T-helper 17 cell (primary cell): ENCODE data around the gene TNXB. TPM values are rescaled to one million over a fixed set of nuclear protein-coding genes. Genes with fewer than 3 reads are reported as not detected.
A peak's percentile ranks its signal among the peaks of the same experiment; 100 is the strongest.

Experiments used
- ATAC-seq: fragments of 150-1000 bp; cut with Tn5 transposase; 2 replicates; pipeline ENCODE4 v1.10.0; 2021; ENCODE audit warnings: mild to moderate bottlenecking, moderate library complexity
- DNase-seq, 3 donors: peaks; one replicate each; pipeline versions ENCODE4 v3.0.0 to v3.0.0-alpha.2; 2020 to 2021
- H3K9me3 ChIP-seq: one replicate; pipeline ENCODE4 v1.7.0; 2013; ENCODE audit warnings: low read length, mild to moderate bottlenecking; ENCODE audit not compliant: control insufficient read depth, poor library complexity, severe bottlenecking
- H3K27ac Mint-ChIP-seq: one replicate; pipeline ENCODE4 v1.8.0; 2022; ENCODE audit warnings: mild to moderate bottlenecking, moderate library complexity, mixed read lengths
- H3K27me3 Mint-ChIP-seq: one replicate; pipeline ENCODE4 v1.8.0; 2022; ENCODE audit warnings: mixed read lengths
- H3K36me3 Mint-ChIP-seq: one replicate; pipeline ENCODE4 v1.8.0; 2022; ENCODE audit warnings: low read depth, mixed read lengths
- H3K4me1 Mint-ChIP-seq: one replicate; pipeline ENCODE4 v1.8.0; 2022; ENCODE audit warnings: mild to moderate bottlenecking, mixed read lengths
- H3K4me3 Mint-ChIP-seq: one replicate; pipeline ENCODE4 v1.8.0; 2022; ENCODE audit warnings: mild to moderate bottlenecking, moderate library complexity, mixed read lengths
- total RNA-seq, 4 donors: library from RNA in 2 of 4; stranded (reverse) in 2 of 4; gene quantifications; one replicate each; pipeline ENCODE4 v1.2.3 and lab custom pipeline; 2022 to 2026

TNXB gene
- total RNA-seq, 2 donors from 2014 or later: 7.3 to 11.4 TPM

DNA sequence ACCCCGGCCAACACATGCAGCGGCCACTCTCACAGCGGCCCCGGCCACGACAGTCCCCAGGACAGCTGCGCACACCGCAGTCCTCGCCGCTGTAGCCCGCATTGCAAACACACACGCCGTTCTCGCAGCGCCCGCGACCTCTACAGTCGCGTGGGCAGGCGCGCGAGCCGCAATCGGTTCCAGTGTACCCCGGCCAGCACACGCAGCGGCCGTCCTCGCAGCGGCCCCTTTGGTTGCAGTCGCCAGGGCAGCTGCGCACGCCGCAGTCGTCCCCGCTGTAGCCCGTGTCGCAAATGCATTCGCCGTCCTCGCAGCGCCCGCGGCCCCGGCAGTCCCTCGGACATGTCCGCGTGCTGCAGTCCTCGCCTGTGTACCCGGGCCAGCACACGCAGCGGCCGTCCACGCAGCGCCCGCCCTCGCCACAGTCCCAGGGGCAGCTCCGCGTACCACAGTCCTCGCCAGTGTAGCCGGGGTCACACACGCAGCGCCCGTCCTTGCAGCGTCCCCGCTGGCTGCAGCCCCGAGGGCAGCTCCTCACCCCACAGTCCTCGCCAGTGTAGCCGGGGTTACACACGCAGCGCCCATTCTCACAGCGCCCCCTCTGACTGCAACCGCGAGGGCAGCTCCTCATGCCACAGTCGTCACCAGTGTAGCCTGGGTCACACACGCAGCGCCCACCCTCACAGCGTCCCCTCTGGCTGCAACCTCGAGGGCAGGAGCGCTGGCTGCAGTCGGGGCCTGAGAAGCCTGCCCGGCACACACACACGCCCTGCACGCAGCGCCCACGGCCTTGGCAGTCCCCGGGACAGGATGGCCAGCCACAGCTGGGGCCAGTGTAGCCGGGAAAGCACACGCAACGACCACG, 12.5 kb downstream of the TNXB start:
- Mint-ChIP-seq H3K4me3 (peak overlapping the region; percentile 43), H3K27ac (no peak overlapping the region), H3K27me3 (peaks cover 51% of the 10 kb centered on the region), H3K36me3 (peaks cover 8% of the 10 kb centered on the region), H3K4me1 (peaks cover 3% of the 10 kb centered on the region)
- no peaks in the 10 kb centered on the region for H3K9me3 ChIP-seq
- DNase-seq (no peak), ATAC-seq (no peak)

DNA sequence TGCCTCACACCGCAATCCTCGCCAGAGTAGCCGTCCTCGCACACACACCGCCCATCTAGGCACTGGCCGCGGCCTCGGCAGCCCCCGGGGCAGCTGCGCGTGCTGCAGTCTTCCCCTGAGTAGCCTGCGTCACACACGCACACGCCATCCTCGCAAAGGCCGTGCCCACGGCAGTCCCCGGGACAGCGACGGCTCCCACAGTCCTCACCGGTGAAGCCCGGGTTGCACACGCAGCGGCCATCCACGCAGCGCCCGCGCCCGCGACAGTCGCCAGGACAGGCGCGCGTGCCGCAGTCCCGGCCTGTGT, 13.1 kb downstream of the TNXB start:
- Mint-ChIP-seq H3K27me3 (peaks cover 52% of the 10 kb centered on the region), H3K4me3 (peak overlapping the region; percentile 50), H3K36me3 (peaks cover 8% of the 10 kb centered on the region), H3K27ac (no peak overlapping the region), H3K4me1 (peaks cover 3% of the 10 kb centered on the region)
- ATAC-seq (no peak), DNase-seq (no peak)
- H3K9me3 ChIP-seq: no peaks in the 10 kb centered on the region

- Mint-ChIP-seq H3K27me3 (peaks cover 57% of the 10 kb centered on the region), H3K4me3 (peak overlapping the region; percentile 50), H3K4me1 (peaks cover 3% of the 10 kb centered on the region), H3K27ac (no peak overlapping the region), H3K36me3 (peaks cover 8% of the 10 kb centered on the region)
- ATAC-seq (no peak), DNase-seq (no peak)
- H3K9me3 ChIP-seq: no peaks in the 10 kb centered on the region
Observed at GRCh38 chr6:32095338-32096086, 13.6 kb downstream of the TNXB start.

GRCh38 chr6:32092760-32093497, 16.2 kb downstream of the TNXB start:
- no peak overlapping the region for H3K4me3 Mint-ChIP-seq
- H3K9me3 ChIP-seq: no peaks in the 10 kb centered on the region
- peaks cover 47% of the 10 kb centered on the region for H3K27me3 Mint-ChIP-seq
- H3K27ac Mint-ChIP-seq: no peak overlapping the region
- DNase-seq (no peak), ATAC-seq (no peak)
- no peaks in the 10 kb centered on the region for H3K4me1 Mint-ChIP-seq
- no peaks in the 10 kb centered on the region for H3K36me3 Mint-ChIP-seq

- H3K36me3 Mint-ChIP-seq: peaks cover 3% of the 10 kb centered on the region
- ATAC-seq (no peak), DNase-seq (no peak)
- peak overlapping the region; percentile 28 for H3K4me3 Mint-ChIP-seq
- H3K27ac Mint-ChIP-seq: no peak overlapping the region
- peaks cover 5% of the 10 kb centered on the region for H3K4me1 Mint-ChIP-seq
- peaks cover 47% of the 10 kb centered on the region for H3K27me3 Mint-ChIP-seq
- no peaks in the 10 kb centered on the region for H3K9me3 ChIP-seq
Observed at GRCh38 chr6:32089082-32089828, 19.9 kb downstream of the TNXB start.

DNA sequence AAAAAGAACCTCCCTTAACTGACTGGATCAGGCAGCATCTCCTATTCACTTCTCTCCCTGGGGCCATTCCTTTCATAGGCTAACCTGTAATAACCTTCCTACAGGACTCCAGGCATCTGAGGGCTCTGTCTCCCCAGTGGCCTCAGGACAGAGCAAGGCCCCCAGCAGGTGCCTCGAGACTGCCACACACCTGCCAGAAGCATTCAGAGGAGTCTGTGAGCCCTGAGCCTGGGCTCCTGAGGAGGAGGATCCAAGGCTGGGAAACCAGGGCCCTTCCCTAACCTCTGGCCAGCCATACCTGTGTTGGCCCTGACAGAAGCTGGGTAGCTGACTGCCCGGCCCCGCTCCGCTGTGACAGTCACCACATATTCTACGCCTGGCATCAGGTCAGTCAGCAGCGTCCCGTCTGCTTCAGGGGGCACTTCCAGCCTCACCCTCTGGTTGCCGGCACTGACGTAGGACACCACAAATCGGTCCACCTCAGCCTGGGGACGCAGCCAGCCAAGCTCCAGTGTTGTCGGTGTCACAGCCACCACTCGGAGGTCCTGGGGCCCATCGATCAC, 20.6 kb downstream of the TNXB start:
- H3K27me3 Mint-ChIP-seq: peaks cover 54% of the 10 kb centered on the region

DNA sequence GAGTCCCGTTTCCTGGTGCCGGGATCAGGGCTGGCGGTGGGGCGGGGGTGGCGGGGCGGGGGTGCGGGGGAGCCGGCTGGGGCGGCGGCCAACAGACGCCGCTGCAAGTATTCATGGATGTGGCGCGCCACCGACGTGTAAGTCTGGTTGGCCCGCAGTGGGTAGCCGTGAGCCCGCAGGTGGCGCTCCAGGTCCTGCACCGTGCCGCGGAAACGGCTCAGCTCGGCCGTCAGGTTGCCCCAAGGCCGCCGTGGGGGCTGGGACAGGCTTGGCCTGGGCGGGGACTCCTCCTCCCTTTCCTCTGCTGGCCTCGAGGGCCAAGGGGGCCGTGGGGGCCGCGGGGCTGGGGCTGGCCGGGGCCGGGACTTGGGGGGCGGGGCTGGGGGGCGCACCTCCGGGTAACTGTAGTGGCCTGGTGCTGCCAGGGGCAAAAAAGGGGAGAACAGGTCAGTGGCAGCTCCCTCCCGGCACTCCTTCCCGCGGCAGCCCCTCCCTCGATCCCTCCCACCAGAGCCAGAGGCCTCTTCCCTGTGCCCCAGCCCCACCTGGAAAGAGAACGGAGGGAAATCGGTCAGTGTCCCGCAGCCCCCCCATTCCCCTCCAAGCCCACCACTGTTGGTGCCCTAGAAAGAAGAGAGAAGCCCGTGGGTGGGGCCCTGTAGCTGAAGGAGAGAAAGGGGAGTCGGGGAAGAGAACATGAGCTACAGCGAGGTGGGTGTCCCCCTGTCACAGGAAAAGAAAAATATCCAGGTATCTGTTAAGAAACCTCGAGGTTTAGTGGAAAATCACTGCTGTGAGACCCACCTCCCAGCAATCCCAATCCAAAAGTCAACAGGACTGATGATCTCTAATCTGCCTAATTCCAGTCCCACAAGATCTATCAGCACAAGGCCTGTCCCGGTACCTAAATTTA, 21.3 kb downstream of the TNXB start:
- peak; percentile 37 to 55 (median 43) for DNase-seq
- Mint-ChIP-seq H3K4me3 (no peak overlapping the region), H3K4me1 (peaks cover 5% of the 10 kb centered on the region), H3K27me3 (peaks cover 62% of the 10 kb centered on the region), H3K36me3 (peaks cover 5% of the 10 kb centered on the region), H3K27ac (no peak overlapping the region)
- H3K9me3 ChIP-seq: no peaks in the 10 kb centered on the region
- peak; percentile 93 for ATAC-seq

More for the DNA sequence above, 20.6 kb downstream of the TNXB start:
- no peak overlapping the region for H3K4me3 Mint-ChIP-seq
- H3K9me3 ChIP-seq: no peaks in the 10 kb centered on the region
- ATAC-seq: no peak
- H3K36me3 Mint-ChIP-seq: peaks cover 3% of the 10 kb centered on the region
- peaks cover 5% of the 10 kb centered on the region for H3K4me1 Mint-ChIP-seq
- no peak overlapping the region for H3K27ac Mint-ChIP-seq
- DNase-seq: no peak

DNA sequence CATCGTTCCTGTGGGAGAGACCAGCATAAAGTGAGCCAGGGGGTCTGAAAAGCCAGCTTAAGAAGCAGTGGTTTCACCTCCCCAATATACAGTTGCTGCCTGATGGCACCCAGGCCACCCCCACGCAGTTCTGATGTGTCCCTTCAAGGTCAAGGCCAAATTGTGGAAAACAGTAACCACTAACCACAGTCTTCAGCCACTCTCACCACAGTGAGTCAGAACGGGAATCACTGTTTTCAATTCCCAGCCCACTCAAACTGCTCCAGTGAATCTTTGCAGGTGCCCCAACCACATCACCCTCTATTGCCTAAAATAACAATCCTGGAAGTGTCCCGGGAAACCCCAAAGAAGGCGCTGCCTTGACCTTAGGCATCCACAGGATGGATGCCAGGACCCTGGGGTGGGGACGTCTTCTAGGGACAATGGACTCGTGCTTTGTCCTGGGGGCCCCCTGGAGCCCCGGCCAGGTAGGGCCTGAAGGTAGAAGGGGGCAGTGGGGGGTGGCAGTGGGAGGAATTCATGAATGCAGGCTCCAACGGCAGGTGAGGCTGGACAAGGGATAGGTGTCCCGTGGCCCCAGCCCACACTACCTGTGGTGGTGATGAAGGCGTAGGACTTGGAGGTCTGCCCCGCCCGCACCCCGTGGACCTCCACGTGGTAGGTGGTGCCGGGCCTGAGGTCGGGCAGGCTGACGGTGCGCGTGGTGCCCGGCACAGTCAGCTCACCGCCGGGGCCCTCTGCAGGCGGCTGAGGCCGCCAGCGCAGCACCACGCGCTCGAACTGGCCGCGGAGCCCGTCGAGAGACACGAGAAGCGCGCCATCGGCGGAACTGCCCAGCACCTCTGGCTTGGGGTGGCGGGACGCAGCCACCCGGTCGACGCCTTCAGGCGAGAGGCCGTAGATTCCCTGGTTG, 22.2 kb downstream of the TNXB start:
- no peaks in the 10 kb centered on the region for H3K9me3 ChIP-seq
- H3K27me3 Mint-ChIP-seq: peaks cover 61% of the 10 kb centered on the region
- peaks cover 5% of the 10 kb centered on the region for H3K36me3 Mint-ChIP-seq
- no peak overlapping the region for H3K27ac Mint-ChIP-seq
- peak; percentile 39 for ATAC-seq
- DNase-seq: no peak
- H3K4me1 Mint-ChIP-seq: peaks cover 5% of the 10 kb centered on the region
- H3K4me3 Mint-ChIP-seq: peak overlapping the region; percentile 61

- H3K4me3 Mint-ChIP-seq: peak overlapping the region; percentile 61
- H3K9me3 ChIP-seq: no peaks in the 10 kb centered on the region
- H3K4me1 Mint-ChIP-seq: peaks cover 7% of the 10 kb centered on the region
- no peak for ATAC-seq
- H3K36me3 Mint-ChIP-seq: peaks cover 5% of the 10 kb centered on the region
- H3K27me3 Mint-ChIP-seq: peaks cover 63% of the 10 kb centered on the region
- no peak overlapping the region for H3K27ac Mint-ChIP-seq
- DNase-seq: no peak
Observed at GRCh38 chr6:32085759-32086459, 23.2 kb downstream of the TNXB start.

DNA sequence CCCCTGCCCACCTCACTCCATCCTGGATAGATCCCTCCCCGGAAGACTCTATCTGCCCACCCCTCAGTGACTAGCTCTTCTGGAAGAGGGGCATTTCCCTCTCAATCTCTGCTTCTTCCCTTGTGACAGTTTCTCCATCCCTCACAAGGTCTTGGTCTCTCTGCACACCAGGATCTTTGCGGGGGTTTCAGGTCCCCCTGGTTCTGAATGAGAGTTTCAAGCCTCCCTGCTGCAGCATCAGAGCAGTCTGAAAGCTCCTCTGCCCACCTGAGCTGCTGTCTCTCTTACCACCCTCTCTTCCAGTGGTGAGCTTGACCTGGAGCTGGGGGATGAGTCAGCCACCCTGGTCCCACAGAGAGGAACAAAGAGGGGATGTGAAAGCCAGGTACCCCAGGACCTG, 24.4 kb downstream of the TNXB start:
- Mint-ChIP-seq H3K4me1 (peaks cover 7% of the 10 kb centered on the region), H3K4me3 (no peak overlapping the region), H3K27ac (no peak overlapping the region), H3K27me3 (peaks cover 64% of the 10 kb centered on the region), H3K36me3 (peaks cover 5% of the 10 kb centered on the region)
- DNase-seq: no peak
- H3K9me3 ChIP-seq: no peaks in the 10 kb centered on the region
- no peak for ATAC-seq
